ENCODE measurements around the gene GBX1. TPM values are rescaled to one million over a fixed set of nuclear protein-coding genes. Genes with fewer than 3 reads are reported as not detected.

The GBX1 gene
- total RNA-seq, 1 donor from 2014 or later: 2.1 TPM

GRCh38 chr7:151206914-151207313, 39.4 kb upstream of the GBX1 start:
- no peak overlapping the region for H3K4me3 Mint-ChIP-seq (ENCODE audit: low read depth)
- peaks cover 59% of the 10 kb centered on the region for H3K27me3 Mint-ChIP-seq
- DNase-seq (ENCODE audit: low spot score, unreplicated experiment): no peak
- no peaks in the 10 kb centered on the region for H3K9me3 Mint-ChIP-seq (ENCODE audit: low read depth)
- TF ChIP-seq, protein P1, sequence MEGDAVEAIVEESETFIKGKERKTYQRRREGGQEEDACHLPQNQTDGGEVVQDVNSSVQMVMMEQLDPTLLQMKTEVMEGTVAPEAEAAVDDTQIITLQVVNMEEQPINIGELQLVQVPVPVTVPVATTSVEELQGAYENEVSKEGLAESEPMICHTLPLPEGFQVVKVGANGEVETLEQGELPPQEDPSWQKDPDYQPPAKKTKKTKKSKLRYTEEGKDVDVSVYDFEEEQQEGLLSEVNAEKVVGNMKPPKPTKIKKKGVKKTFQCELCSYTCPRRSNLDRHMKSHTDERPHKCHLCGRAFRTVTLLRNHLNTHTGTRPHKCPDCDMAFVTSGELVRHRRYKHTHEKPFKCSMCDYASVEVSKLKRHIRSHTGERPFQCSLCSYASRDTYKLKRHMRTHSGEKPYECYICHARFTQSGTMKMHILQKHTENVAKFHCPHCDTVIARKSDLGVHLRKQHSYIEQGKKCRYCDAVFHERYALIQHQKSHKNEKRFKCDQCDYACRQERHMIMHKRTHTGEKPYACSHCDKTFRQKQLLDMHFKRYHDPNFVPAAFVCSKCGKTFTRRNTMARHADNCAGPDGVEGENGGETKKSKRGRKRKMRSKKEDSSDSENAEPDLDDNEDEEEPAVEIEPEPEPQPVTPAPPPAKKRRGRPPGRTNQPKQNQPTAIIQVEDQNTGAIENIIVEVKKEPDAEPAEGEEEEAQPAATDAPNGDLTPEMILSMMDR (IDR thresholded peaks at IDR 0.05; ENCODE audit: unreplicated experiment): no peak
- H3K36me3 Mint-ChIP-seq (ENCODE audit: insufficient read depth): peaks cover 1% of the 10 kb centered on the region
- no peak overlapping the region for H3K27ac Mint-ChIP-seq
- peaks cover 2% of the 10 kb centered on the region for H3K4me1 Mint-ChIP-seq (ENCODE audit: low read depth)

GRCh38 chr7:151205730-151206129, 38.2 kb upstream of the GBX1 start:
- no peak overlapping the region for H3K27ac Mint-ChIP-seq
- no peak overlapping the region for H3K4me3 Mint-ChIP-seq (ENCODE audit: low read depth)
- H3K4me1 Mint-ChIP-seq (ENCODE audit: low read depth): peaks cover 2% of the 10 kb centered on the region
- no peaks in the 10 kb centered on the region for H3K36me3 Mint-ChIP-seq (ENCODE audit: insufficient read depth)
- no peaks in the 10 kb centered on the region for H3K9me3 Mint-ChIP-seq (ENCODE audit: low read depth)
- TF ChIP-seq, protein P1 (IDR thresholded peaks at IDR 0.05; ENCODE audit: unreplicated experiment): no peak
- peaks cover 67% of the 10 kb centered on the region for H3K27me3 Mint-ChIP-seq
- DNase-seq (ENCODE audit: low spot score, unreplicated experiment): no peak

GRCh38 chr7:151204383-151205032, 37.0 kb upstream of the GBX1 start:
- H3K4me1 Mint-ChIP-seq (ENCODE audit: low read depth): no peaks in the 10 kb centered on the region
- no peak for DNase-seq (ENCODE audit: low spot score, unreplicated experiment)
- H3K4me3 Mint-ChIP-seq (ENCODE audit: low read depth): no peak overlapping the region
- H3K36me3 Mint-ChIP-seq (ENCODE audit: insufficient read depth): no peaks in the 10 kb centered on the region
- no peak overlapping the region for H3K27ac Mint-ChIP-seq
- no peaks in the 10 kb centered on the region for H3K9me3 Mint-ChIP-seq (ENCODE audit: low read depth)
- H3K27me3 Mint-ChIP-seq: peaks cover 64% of the 10 kb centered on the region
- TF ChIP-seq, protein P1 (IDR thresholded peaks at IDR 0.05; ENCODE audit: unreplicated experiment): no peak

DNA sequence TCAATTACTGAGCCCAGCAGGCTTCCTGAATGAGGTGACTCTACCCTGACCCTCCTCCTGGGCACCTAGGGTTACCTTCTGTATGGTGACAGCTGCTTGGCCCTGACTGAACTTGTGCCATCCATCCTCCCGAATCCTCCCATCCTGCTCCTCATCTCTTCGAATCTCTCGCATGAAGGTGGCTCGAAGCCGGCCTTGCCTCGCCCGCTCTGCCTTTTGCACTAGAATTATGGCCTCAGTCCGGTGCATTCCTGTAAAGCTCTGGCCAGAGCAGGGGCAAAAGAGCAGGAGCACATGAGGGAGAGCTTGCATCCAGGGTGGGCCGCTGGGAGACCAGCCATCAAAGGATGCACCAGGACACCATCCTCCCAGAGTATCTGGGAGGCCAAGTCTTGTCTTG, 35.3 kb upstream of the GBX1 start:
- Mint-ChIP-seq H3K27ac (no peak overlapping the region), H3K9me3 (ENCODE audit: low read depth) (no peaks in the 10 kb centered on the region), H3K4me3 (ENCODE audit: low read depth) (no peak overlapping the region), H3K4me1 (ENCODE audit: low read depth) (no peaks in the 10 kb centered on the region), H3K36me3 (ENCODE audit: insufficient read depth) (no peaks in the 10 kb centered on the region), H3K27me3 (peaks cover 57% of the 10 kb centered on the region)
- no peak for DNase-seq (ENCODE audit: low spot score, unreplicated experiment)
- TF ChIP-seq, protein P1 (IDR thresholded peaks at IDR 0.05; ENCODE audit: unreplicated experiment): no peak

- Mint-ChIP-seq H3K4me1 (ENCODE audit: low read depth) (no peaks in the 10 kb centered on the region), H3K36me3 (ENCODE audit: insufficient read depth) (no peaks in the 10 kb centered on the region), H3K27me3 (peaks cover 47% of the 10 kb centered on the region), H3K27ac (no peak overlapping the region), H3K9me3 (ENCODE audit: low read depth) (no peaks in the 10 kb centered on the region), H3K4me3 (ENCODE audit: low read depth) (no peak overlapping the region)
- DNase-seq (ENCODE audit: low spot score, unreplicated experiment): no peak
- TF ChIP-seq, protein P1 (IDR thresholded peaks at IDR 0.05; ENCODE audit: unreplicated experiment): no peak
These were observed 34.3 kb upstream of the GBX1 start for GRCh38 chr7:151201751-151202150.

Data from progenitor cell of endocrine pancreas (in vitro differentiated cells).